SH-SY5Y (cell line): Measurements from ENCODE around the gene CEBPZOS.

Source experiments
- GATA2 ChIP-seq: IDR thresholded peaks from 2 replicates; pipeline ENCODE4 v1.6.1; 2011; ENCODE audit warnings: mild to moderate bottlenecking, low read depth, low read length
- GATA3 ChIP-seq: IDR thresholded peaks from 2 replicates; pipeline ENCODE4 v1.6.1; 2011; ENCODE audit warnings: low read depth, mild to moderate bottlenecking, low read length, moderate library complexity

DNA sequence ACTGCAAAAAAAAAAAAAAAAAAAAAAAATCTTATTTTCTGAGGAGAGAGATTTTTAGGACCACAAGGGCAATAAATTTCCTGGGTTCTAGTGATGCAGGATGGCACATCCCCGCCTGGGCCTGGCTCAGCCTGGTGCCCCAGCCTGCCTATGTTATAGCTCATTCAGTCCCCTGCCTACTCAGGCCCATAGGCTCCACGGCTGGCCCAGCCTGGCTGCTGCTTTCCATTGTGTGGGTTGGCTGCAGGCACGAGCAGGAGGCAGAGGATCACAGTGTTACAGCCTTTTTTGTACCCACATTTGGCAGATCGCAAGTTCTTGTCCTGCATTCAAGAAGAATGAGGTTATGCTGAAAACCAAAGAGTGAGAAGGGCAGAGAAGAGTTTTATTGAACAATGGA is 5.0 kb upstream of the CEBPZOS start:
- TF ChIP-seq GATA3: no peak
- no peak for TF ChIP-seq GATA2
